Immature natural killer cell (primary cell): ENCODE measurements around the gene REEP1. TPM values are rescaled to one million over a fixed set of nuclear protein-coding genes. Genes with fewer than 3 reads are reported as not detected.

ENCODE experiments used
- DNase-seq, 3 donors: peaks; one replicate each; pipeline ENCODE4 v3.0.0; 2022; ENCODE audit warnings: mixed read lengths in 1 of 3
- H3K27ac Mint-ChIP-seq, 6 donors: one replicate each; pipeline ENCODE4 v1.8.0; 2020; ENCODE audit warnings: mixed read lengths in 6 of 6, mild to moderate bottlenecking in 5 of 6, inconsistent platforms in 4 of 6, moderate library complexity in 3 of 6
- H3K27me3 Mint-ChIP-seq, 3 donors: one replicate each; pipeline ENCODE4 v1.8.0; 2020 to 2021; ENCODE audit warnings: low read depth in 3 of 3, mild to moderate bottlenecking in 3 of 3, mixed read lengths in 3 of 3, moderate library complexity in 3 of 3, inconsistent platforms in 1 of 3
- H3K36me3 Mint-ChIP-seq, 3 donors: one replicate each; pipeline ENCODE4 v1.8.0; 2020; ENCODE audit warnings: mixed read lengths in 3 of 3, inconsistent platforms in 2 of 3, mild to moderate bottlenecking in 2 of 3
- H3K4me1 Mint-ChIP-seq, 2 donors: one replicate each; pipeline ENCODE4 v1.8.0; 2020; ENCODE audit warnings: inconsistent platforms in 2 of 2, mild to moderate bottlenecking in 2 of 2, mixed read lengths in 2 of 2, moderate library complexity in 1 of 2
- H3K4me3 Mint-ChIP-seq, 5 donors: one replicate each; pipeline ENCODE4 v1.8.0; 2020; ENCODE audit warnings: mild to moderate bottlenecking in 5 of 5, mixed read lengths in 5 of 5, inconsistent platforms in 3 of 5, moderate library complexity in 3 of 5
- H3K9me3 Mint-ChIP-seq, 6 donors: one replicate each; pipeline ENCODE4 v1.8.0; 2020; ENCODE audit warnings: mild to moderate bottlenecking in 6 of 6, mixed read lengths in 6 of 6, inconsistent platforms in 4 of 6, moderate library complexity in 3 of 6
- polyA plus RNA-seq, 3 donors: library from polyadenylated mRNA; unstranded; fragments of 300-500 nt; fragmentation: Illumina TruSeq; gene quantifications; one replicate each; pipeline ENCODE4 v1.2.3, GENCODE V29; 2021

REEP1 gene
- polyA plus RNA-seq, 3 donors from 2014 or later, result not detected

DNA sequence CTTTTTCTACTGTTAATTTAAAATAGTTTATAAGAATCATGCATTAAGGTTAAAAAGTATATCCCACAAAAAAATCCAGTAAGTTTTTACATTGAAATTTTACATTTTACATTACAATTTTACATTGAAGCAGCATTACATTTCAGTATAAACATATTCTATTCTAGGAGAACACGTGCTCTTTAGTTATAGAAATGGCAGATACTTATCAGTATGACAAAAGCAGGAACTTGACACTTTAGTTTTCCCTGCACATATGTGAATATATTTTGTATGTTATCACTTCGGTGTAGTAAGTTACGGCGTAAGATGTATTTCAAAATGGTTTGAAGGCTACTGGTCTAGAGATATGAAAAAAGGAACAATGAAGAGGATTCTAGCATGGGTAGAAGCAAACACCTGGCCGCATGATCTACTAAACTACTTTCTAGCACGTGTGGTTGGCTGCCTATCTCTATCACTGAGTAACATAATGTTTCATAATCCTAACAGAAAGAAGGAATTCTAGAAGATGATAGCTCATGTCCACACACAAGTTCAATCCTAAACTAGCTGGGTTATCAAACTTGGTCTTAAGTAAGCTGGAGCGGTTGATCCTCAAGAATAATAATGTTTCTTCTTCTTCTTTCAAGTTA, 147.5 kb downstream of the REEP1 start:
- H3K9me3 Mint-ChIP-seq, result no peaks in the 10 kb centered on the region
- peaks cover 59 to 75% of the 10 kb centered on the region in 2 donors for H3K4me1 Mint-ChIP-seq
- no peak overlapping the region for H3K4me3 Mint-ChIP-seq
- H3K36me3 Mint-ChIP-seq, result peaks cover 0 to 4% (median 0%) of the 10 kb centered on the region in 3 donors
- H3K27ac Mint-ChIP-seq, result peak overlapping the region in 1 of 6 donors; percentile 43
- DNase-seq, result no peak
- peaks cover under 1 to 3% (median 2%) of the 10 kb centered on the region in 3 donors for H3K27me3 Mint-ChIP-seq

GRCh38 chr2:86186431-86186830, 151.0 kb downstream of the REEP1 start:
- H3K27ac Mint-ChIP-seq, result peak overlapping the region; percentile 81 to 97 (median 92)
- H3K4me1 Mint-ChIP-seq, result peaks cover 49 to 74% of the 10 kb centered on the region in 2 donors
- DNase-seq, result no peak
- peak overlapping the region; percentile 50 to 76 (median 68) for H3K4me3 Mint-ChIP-seq
- H3K9me3 Mint-ChIP-seq, result no peaks in the 10 kb centered on the region
- no peaks in the 10 kb centered on the region for H3K27me3 Mint-ChIP-seq
- peaks cover 0 to 4% (median 0%) of the 10 kb centered on the region in 3 donors for H3K36me3 Mint-ChIP-seq

DNA sequence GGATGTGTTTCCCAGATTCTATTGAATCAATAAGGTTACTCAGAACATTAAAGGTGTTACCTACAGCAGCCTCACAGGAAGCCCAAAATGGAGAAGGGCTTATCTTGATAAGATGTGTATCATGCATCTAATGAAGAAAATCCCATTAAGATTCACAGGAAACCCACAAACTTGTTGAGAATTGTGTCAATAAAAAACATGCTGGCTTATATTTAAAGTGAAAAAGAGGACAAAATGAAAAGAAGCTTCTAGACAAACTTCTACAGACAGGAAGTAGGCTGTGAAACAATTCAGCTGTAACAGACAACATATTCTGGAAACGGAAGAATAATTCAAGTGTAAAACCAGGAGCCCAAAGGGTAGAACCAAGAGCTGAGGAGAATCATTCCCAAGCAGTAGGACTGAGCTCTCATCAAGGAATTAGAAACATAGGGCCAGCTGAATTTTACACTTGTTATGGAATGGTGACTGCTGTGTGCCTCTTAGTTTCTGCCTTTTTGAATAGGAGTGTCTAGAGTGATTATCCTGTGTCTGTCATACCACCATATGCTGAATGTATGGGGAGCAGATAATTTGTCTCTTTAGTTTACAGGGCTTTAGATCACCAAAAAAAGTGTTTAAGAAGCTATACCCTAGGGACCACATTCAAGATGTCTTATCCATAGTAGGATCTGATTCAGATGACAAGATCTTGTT, 151.8 kb downstream of the REEP1 start:
- H3K4me1 Mint-ChIP-seq, result peaks cover 49 to 71% of the 10 kb centered on the region in 2 donors
- H3K27ac Mint-ChIP-seq, result peak overlapping the region; percentile 81 to 97 (median 92)
- DNase-seq, result peak; percentile 26 to 31 (median 28)
- H3K27me3 Mint-ChIP-seq, result no peaks in the 10 kb centered on the region
- peak overlapping the region; percentile 50 to 76 (median 68) for H3K4me3 Mint-ChIP-seq
- peaks cover 0 to 4% (median 0%) of the 10 kb centered on the region in 3 donors for H3K36me3 Mint-ChIP-seq
- H3K9me3 Mint-ChIP-seq, result no peaks in the 10 kb centered on the region

- H3K9me3 Mint-ChIP-seq, result no peaks in the 10 kb centered on the region
- peak overlapping the region in 2 of 6 donors; percentile 29 to 42 for H3K27ac Mint-ChIP-seq
- DNase-seq, result no peak
- no peak overlapping the region for H3K4me3 Mint-ChIP-seq
- H3K4me1 Mint-ChIP-seq, result peaks cover 7 to 27% of the 10 kb centered on the region in 2 donors
- H3K36me3 Mint-ChIP-seq, result peaks cover 8 to 19% (median 15%) of the 10 kb centered on the region in 3 donors
- peaks cover 0 to 1% (median 0%) of the 10 kb centered on the region in 3 donors for H3K27me3 Mint-ChIP-seq
Observed at GRCh38 chr2:86176597-86176996, 160.8 kb downstream of the REEP1 start.

DNA sequence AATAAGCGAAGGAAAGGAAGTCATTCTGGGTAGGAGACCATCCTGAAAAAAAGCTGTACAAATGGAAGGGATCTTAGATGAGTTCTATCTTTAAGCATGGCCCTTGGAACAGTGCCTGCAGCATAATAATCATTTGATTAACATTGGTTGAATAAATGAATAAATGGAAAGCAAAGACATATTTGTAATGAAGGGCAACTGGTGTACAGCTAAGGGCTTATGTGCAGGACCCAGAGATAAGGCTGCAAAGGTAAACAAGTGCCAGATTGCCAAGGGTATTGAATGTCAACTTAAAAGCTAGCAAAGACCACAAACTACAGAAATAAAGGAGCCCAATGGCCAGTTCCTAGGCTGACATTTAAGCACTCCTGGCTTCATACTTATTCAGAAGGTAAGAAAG, 161.6 kb downstream of the REEP1 start:
- no peak for DNase-seq
- Mint-ChIP-seq H3K36me3 (peaks cover 8 to 20% (median 19%) of the 10 kb centered on the region in 3 donors), H3K27me3 (peaks cover 0 to 1% (median 0%) of the 10 kb centered on the region in 3 donors), H3K27ac (peak overlapping the region in 1 of 6 donors; percentile 25), H3K9me3 (no peaks in the 10 kb centered on the region), H3K4me3 (no peak overlapping the region), H3K4me1 (peaks cover 7 to 27% of the 10 kb centered on the region in 2 donors)

DNA sequence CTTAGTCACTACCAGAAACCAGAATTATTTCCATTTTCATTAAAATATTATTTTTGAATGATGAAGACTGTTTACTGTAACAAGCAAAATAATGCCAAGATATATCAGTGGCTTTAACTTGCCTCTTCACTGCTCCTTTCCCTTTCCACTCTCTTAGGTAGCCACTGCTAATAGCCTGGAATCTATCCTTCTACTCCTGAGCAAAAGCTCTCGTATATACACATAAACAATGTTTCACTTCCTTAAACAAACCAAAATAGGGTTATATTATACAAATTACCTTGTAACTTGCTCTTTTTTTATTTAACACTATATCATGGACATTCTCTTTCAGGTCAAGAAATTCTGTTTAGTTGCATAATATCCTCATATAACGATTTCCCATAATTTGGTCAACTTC, 163.0 kb downstream of the REEP1 start:
- Mint-ChIP-seq H3K27ac (peak overlapping the region in 2 of 6 donors; percentile 21 to 25), H3K36me3 (peaks cover 8 to 28% (median 19%) of the 10 kb centered on the region in 3 donors), H3K4me1 (peaks cover 7 to 32% of the 10 kb centered on the region in 2 donors), H3K27me3 (peaks cover 0 to 2% (median 1%) of the 10 kb centered on the region in 3 donors), H3K9me3 (no peaks in the 10 kb centered on the region), H3K4me3 (no peak overlapping the region)
- no peak for DNase-seq

DNA sequence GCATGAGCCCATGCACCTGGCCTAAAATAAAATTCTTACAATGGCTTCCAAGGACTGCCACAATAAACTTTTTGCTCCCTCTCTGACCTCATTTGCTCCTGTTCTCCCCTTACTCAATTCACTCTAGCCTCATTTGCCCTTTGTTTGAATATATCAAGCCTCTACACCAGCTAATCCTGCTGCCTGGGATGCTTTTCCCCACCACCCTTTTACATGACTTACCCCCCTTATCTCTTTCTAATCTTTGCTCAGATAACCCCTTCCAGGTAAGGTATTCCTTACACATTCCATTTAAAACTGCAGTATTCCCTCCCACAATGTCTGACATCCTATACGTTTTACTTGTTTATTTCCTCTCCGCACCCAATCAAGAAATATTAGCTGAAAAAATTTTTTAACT, 164.8 kb downstream of the REEP1 start:
- no peak overlapping the region for H3K4me3 Mint-ChIP-seq
- no peak for DNase-seq
- no peak overlapping the region for H3K27ac Mint-ChIP-seq
- H3K36me3 Mint-ChIP-seq, result peaks cover 18 to 43% (median 30%) of the 10 kb centered on the region in 3 donors
- no peaks in the 10 kb centered on the region for H3K9me3 Mint-ChIP-seq
- H3K27me3 Mint-ChIP-seq, result peaks cover 0 to 5% (median 2%) of the 10 kb centered on the region in 3 donors
- H3K4me1 Mint-ChIP-seq, result peaks cover 7 to 32% of the 10 kb centered on the region in 2 donors

DNA sequence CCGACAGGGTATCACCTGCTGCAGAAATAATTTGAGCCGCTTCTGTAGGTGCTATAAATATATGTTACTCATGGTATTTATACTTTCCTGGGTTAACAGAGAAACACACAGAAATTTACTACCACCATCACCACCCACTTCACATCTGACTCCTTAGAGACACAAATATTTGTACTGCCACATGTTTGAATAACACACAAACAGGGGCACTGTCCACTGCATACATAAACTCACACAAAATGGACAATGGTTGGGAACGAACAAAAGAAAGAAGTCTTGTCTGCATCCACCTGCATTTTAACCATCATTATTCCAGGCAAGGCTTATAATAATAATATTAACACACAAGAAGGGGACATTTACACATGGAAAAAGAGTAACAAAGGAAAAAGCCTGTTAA, 166.1 kb downstream of the REEP1 start:
- no peak for DNase-seq
- peak overlapping the region in 1 of 6 donors; percentile 40 for H3K27ac Mint-ChIP-seq
- peaks cover 16 to 47% (median 32%) of the 10 kb centered on the region in 3 donors for H3K36me3 Mint-ChIP-seq
- H3K4me1 Mint-ChIP-seq, result peaks cover 5 to 29% of the 10 kb centered on the region in 2 donors
- no peaks in the 10 kb centered on the region for H3K9me3 Mint-ChIP-seq
- peaks cover 0 to 3% (median 2%) of the 10 kb centered on the region in 3 donors for H3K27me3 Mint-ChIP-seq
- no peak overlapping the region for H3K4me3 Mint-ChIP-seq

DNA sequence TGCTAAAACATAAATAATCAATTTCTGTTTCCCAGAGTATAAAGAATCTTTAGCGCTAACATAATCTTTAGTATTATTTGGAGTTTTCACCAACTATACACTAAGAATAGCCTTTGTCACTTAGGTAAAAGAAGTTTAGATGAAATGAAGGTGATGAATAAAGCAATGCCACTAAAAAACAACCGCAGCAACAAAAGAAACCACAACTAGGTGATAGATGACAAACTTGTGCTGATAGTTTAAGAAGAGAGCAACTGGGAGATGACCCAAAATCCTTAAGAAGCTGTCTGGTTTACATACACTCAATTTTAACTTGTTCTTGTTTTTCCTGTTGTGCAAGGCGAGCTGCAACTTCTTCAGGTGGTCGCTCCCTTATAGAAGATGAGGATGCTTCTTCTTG, 167.0 kb downstream of the REEP1 start:
- Mint-ChIP-seq H3K27ac (peak overlapping the region in 2 of 6 donors; percentile 39 to 40), H3K4me3 (no peak overlapping the region), H3K9me3 (no peaks in the 10 kb centered on the region), H3K36me3 (peaks cover 13 to 44% (median 29%) of the 10 kb centered on the region in 3 donors), H3K27me3 (peaks cover 0 to 3% (median 2%) of the 10 kb centered on the region in 3 donors), H3K4me1 (peaks cover 2 to 20% of the 10 kb centered on the region in 2 donors)
- no peak for DNase-seq

Other genes with a start within 250 kb of the REEP1 start
- gene POLR1A, start 231.7 kb downstream of the REEP1 start, polyA plus RNA-seq, result 1 to 10 TPM; 1.0 to 7.2 (median 3.1) TPM
- gene PTCD3, start 231.4 kb downstream of the REEP1 start, polyA plus RNA-seq, result 10 to 100 TPM; 15.9 to 28.8 (median 24.0) TPM
- 10 to 100 TPM; 37.5 to 70.9 (median 49.7) TPM for gene IMMT, start 142.2 kb downstream of the REEP1 start, polyA plus RNA-seq
- gene MRPL35, start 138.2 kb downstream of the REEP1 start, polyA plus RNA-seq, result 10 to 100 TPM; 16.0 to 24.6 (median 16.6) TPM
- 10 to 100 TPM; 12.8 to 31.6 (median 13.0) TPM for gene KDM3A, start 103.7 kb upstream of the REEP1 start, polyA plus RNA-seq
- 10 to 100 TPM; 44.1 to 72.1 (median 60.2) TPM for gene CHMP3, start 225.8 kb upstream of the REEP1 start, polyA plus RNA-seq